Endothelial cell (in vitro differentiated cells): ENCODE measurements around the gene ZRANB3. TPM values are rescaled to one million over a fixed set of nuclear protein-coding genes. Genes with fewer than 3 reads are reported as not detected.
"Not testable (repeated sequence)": the region's sequence is repeated elsewhere in the genome, so short reads cannot be mapped to it uniquely, and the experiment has no call there.

Experiments used
- DNase-seq: peaks from one replicate; pipeline ENCODE4 v3.0.0; 2021; ENCODE audit warnings: low spot score
- H3K27ac Mint-ChIP-seq: one replicate; pipeline ENCODE4 v1.8.0; 2021; ENCODE audit warnings: mixed read lengths, inconsistent platforms; ENCODE audit not compliant: unreplicated experiment
- H3K27me3 Mint-ChIP-seq: one replicate; pipeline ENCODE4 v1.8.0; 2021; ENCODE audit warnings: mild to moderate bottlenecking, moderate library complexity, mixed read lengths, inconsistent platforms; ENCODE audit not compliant: unreplicated experiment
- H3K36me3 Mint-ChIP-seq: one replicate; pipeline ENCODE4 v1.8.0; 2021; ENCODE audit warnings: mild to moderate bottlenecking, low read depth, mixed read lengths, inconsistent platforms; ENCODE audit not compliant: unreplicated experiment
- H3K4me1 Mint-ChIP-seq: one replicate; pipeline ENCODE4 v1.8.0; 2021; ENCODE audit warnings: mild to moderate bottlenecking, mixed read lengths, inconsistent platforms; ENCODE audit not compliant: unreplicated experiment
- H3K4me3 Mint-ChIP-seq: one replicate; pipeline ENCODE4 v1.8.0; 2021; ENCODE audit warnings: mild to moderate bottlenecking, mixed read lengths, inconsistent platforms; ENCODE audit not compliant: unreplicated experiment
- H3K9me3 Mint-ChIP-seq: one replicate; pipeline ENCODE4 v1.8.0; 2021; ENCODE audit warnings: mixed read lengths, inconsistent platforms; ENCODE audit not compliant: unreplicated experiment
- total RNA-seq: library from RNA; stranded (reverse); fragmentation: NEBNext Ultra II Directional; extraction: Animal tissue kit (Norgen Biotek cat#: 25700); gene quantifications from one replicate; pipeline ENCODE4 v1.2.1, GENCODE V29; 2021; ENCODE audit not compliant: unreplicated experiment
- TF ChIP-seq, protein P1 (sequence below): fragments of 200-600 bp; sonication (generic); IDR thresholded peaks from one replicate; pipeline ENCODE4 v1.5.0; 2021; ENCODE audit warnings: antibody characterized with exemption; ENCODE audit not compliant: unreplicated experiment

ZRANB3 gene
- total RNA-seq, 1 donor from 2014 or later: 9.4 TPM

DNA sequence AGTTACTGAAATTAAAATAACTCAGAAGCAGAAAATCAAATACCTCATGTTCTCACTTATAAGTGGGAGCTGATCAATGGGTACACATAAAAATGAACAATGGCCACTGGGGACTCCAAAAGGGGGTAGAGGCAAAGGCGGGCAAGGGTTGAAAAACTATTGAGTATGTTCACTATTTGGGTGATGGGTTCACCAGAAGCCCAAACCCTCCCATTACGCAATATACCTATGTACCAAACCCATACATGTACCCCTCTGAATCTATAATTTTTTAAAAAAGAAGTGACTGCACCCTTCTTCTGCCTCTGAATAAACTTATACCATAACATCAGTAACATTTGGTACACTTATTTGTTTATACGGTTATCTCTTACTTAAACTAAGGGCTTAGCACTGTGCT is 119.4 kb downstream of the ZRANB3 start:
- Mint-ChIP-seq H3K4me1 (no peaks in the 10 kb centered on the region), H3K9me3 (no peaks in the 10 kb centered on the region), H3K36me3 (no peaks in the 10 kb centered on the region), H3K4me3 (no peak overlapping the region), H3K27me3 (no peaks in the 10 kb centered on the region), H3K27ac (no peak overlapping the region)
- DNase-seq: no peak
- TF ChIP-seq, protein P1, sequence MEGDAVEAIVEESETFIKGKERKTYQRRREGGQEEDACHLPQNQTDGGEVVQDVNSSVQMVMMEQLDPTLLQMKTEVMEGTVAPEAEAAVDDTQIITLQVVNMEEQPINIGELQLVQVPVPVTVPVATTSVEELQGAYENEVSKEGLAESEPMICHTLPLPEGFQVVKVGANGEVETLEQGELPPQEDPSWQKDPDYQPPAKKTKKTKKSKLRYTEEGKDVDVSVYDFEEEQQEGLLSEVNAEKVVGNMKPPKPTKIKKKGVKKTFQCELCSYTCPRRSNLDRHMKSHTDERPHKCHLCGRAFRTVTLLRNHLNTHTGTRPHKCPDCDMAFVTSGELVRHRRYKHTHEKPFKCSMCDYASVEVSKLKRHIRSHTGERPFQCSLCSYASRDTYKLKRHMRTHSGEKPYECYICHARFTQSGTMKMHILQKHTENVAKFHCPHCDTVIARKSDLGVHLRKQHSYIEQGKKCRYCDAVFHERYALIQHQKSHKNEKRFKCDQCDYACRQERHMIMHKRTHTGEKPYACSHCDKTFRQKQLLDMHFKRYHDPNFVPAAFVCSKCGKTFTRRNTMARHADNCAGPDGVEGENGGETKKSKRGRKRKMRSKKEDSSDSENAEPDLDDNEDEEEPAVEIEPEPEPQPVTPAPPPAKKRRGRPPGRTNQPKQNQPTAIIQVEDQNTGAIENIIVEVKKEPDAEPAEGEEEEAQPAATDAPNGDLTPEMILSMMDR: no peak

DNA sequence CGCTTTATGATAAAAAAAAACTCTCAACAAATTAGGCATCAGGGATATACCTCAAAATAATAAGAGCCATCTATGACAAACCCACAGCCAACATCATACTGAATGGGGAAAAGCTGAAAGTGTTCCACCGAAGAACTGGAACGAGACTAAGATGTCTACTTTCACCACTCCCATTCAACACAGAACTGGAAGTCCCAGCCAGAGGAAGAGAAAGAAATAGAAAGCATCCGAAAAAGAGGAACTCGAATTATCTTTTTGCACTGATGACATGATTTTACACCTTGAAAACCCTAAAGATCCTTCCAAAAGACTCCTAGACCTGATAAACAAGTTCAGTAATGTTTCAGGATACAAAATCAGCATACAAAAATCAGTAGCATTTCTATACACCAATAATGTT is 121.6 kb downstream of the ZRANB3 start:
- Mint-ChIP-seq H3K27ac (no peak overlapping the region), H3K36me3 (peaks cover 1% of the 10 kb centered on the region), H3K9me3 (peaks cover under 1% of the 10 kb centered on the region), H3K4me1 (no peaks in the 10 kb centered on the region), H3K4me3 (no peak overlapping the region), H3K27me3 (no peaks in the 10 kb centered on the region)
- TF ChIP-seq, protein P1: no peak
- DNase-seq: no peak

DNA sequence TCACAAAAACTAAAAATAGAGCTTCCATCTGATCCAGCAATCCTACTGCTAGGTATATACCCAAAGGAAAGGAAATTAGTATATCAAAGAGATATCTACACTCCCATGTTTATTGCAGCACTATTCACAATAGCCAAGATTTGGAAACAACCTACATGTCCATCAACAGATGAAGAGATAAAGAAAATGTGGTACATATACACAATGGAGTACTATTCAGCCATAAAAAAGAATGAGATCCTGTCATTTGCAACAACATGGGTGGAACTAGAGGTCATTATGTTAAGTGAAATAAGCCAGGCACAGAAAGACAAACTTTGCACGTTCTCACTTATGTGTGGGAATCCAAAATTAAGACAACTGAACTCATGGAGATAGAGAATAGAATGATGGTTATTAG is 134.8 kb downstream of the ZRANB3 start:
- H3K9me3 Mint-ChIP-seq, H3K27me3 Mint-ChIP-seq, DNase-seq, H3K4me3 Mint-ChIP-seq, H3K4me1 Mint-ChIP-seq, H3K27ac Mint-ChIP-seq, H3K36me3 Mint-ChIP-seq: not testable (repeated sequence)

DNA sequence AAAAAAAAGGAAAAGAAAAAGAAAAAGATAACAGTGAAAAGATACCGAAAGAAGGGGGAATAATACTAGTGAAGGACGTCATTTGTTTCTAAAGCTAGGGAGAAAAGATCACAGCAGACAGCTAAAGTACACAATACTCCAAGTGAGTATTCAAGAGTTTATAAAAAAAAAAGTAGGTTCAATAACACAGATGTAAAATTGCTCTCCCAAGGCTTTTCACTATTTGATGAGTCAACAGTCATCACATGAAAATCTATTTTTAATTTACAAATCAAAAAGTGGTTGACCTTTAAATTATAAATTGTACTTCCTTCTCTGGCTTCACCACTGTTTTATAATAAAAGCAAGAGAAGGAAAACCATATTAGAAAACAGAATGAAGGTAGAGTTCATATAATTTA is 144.0 kb downstream of the ZRANB3 start:
- no peaks in the 10 kb centered on the region for H3K4me1 Mint-ChIP-seq
- H3K27ac Mint-ChIP-seq: no peak overlapping the region
- DNase-seq: no peak
- H3K4me3 Mint-ChIP-seq: no peak overlapping the region
- peaks cover 6% of the 10 kb centered on the region for H3K36me3 Mint-ChIP-seq
- H3K27me3 Mint-ChIP-seq: peaks cover 3% of the 10 kb centered on the region
- no peaks in the 10 kb centered on the region for H3K9me3 Mint-ChIP-seq
- TF ChIP-seq, protein P1: no peak

DNA sequence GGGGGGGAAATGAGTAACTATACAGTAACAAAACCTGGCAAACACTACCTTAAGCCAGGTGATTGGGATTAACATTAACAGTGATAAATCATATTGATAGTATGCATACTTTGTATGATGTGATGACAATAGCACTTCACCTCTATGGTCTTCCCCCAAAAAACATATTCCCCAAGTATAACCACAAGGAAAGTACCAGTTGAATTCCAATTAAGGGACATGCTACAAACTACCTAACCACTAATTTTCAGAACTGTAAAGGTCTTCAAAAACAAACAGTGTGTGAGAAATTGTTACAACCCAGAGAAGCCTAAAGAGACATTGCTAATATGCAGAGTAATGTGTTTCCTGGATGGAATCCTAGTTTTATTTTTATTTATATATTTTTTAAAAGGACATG is 152.4 kb downstream of the ZRANB3 start:
- Mint-ChIP-seq H3K4me3 (no peak overlapping the region), H3K27me3 (peaks cover 2% of the 10 kb centered on the region)
- TF ChIP-seq, protein P1: no peak

DNA sequence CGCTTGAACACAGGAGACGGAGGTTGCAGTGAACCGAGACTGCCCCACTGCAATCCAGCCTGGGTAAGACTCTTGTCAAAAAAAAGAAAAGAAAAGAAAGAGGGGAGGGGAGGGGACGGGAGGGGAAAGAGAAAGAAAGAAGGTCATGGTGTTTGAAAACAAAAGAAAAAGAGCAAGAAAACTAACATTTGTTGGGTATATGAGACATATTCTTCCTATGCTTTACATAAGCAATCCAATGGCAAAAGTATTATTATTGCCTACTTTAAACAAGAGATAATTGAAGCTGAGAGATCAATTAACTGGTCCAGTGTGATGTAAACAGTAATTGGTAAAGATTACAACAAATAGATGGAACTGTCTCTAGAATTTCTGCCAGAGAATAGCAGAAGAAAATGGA is 157.3 kb downstream of the ZRANB3 start:
- no peaks in the 10 kb centered on the region for H3K4me1 Mint-ChIP-seq
- H3K9me3 Mint-ChIP-seq: no peaks in the 10 kb centered on the region
- H3K36me3 Mint-ChIP-seq: peaks cover 7% of the 10 kb centered on the region
- TF ChIP-seq, protein P1: no peak
- no peak overlapping the region for H3K4me3 Mint-ChIP-seq
- no peak for DNase-seq
- H3K27me3 Mint-ChIP-seq: peaks cover 2% of the 10 kb centered on the region
- H3K27ac Mint-ChIP-seq: no peak overlapping the region

More for the DNA sequence above, 152.4 kb downstream of the ZRANB3 start:
- no peaks in the 10 kb centered on the region for H3K4me1 Mint-ChIP-seq
- peaks cover 12% of the 10 kb centered on the region for H3K36me3 Mint-ChIP-seq
- no peak overlapping the region for H3K27ac Mint-ChIP-seq
- no peak for DNase-seq
- H3K9me3 Mint-ChIP-seq: peaks cover 9% of the 10 kb centered on the region
